Measurements from ENCODE around the gene SMIM14.

DNA sequence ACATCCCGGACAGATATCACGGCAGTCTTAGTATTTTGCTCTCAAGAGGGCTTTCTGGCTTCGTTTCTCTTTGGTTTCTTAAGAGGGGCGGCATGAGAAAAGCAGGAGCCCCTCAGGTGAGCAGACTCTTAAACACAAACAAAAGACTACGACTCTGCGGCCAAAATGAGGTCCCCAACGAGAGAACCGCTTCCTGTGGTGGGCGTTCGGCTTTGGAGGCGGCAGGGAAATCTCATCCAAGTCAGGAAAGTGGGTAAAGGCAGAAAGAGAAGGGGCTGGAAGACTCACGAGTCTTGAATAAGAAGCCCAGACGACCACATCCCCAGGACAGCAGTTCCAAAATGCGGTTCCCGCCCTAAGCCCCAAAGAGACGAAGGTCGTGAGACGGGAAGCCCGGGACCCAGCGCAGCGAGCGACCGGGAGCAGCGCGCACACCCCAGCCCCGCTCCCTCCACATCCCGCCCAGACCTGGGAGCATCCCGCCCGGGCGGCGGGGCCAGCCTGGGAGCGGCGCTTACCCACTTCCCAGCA is 111.8 kb downstream of the SMIM14 start:
- TF ChIP-seq, protein P1, sequence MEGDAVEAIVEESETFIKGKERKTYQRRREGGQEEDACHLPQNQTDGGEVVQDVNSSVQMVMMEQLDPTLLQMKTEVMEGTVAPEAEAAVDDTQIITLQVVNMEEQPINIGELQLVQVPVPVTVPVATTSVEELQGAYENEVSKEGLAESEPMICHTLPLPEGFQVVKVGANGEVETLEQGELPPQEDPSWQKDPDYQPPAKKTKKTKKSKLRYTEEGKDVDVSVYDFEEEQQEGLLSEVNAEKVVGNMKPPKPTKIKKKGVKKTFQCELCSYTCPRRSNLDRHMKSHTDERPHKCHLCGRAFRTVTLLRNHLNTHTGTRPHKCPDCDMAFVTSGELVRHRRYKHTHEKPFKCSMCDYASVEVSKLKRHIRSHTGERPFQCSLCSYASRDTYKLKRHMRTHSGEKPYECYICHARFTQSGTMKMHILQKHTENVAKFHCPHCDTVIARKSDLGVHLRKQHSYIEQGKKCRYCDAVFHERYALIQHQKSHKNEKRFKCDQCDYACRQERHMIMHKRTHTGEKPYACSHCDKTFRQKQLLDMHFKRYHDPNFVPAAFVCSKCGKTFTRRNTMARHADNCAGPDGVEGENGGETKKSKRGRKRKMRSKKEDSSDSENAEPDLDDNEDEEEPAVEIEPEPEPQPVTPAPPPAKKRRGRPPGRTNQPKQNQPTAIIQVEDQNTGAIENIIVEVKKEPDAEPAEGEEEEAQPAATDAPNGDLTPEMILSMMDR (conservative IDR thresholded peaks at IDR 0.05 in 1 of 2, IDR thresholded peaks at IDR 0.05 in 1 of 2; ENCODE audit: low read depth in 1 of 2, low read length in 2 of 2): no peak
- TF ChIP-seq EZH2 (IDR thresholded peaks at IDR 0.05; ENCODE audit: low read length, missing control alignments): no peak
